Left ventricle myocardium inferior (tissue), 1 donor: Measurements from ENCODE around the gene HSH2D. TPM values are rescaled to one million over a fixed set of nuclear protein-coding genes. Genes with fewer than 3 reads are reported as not detected.

Experiments
- DNase-seq: peaks from one replicate; pipeline ENCODE4 v3.0.0-alpha.2; 2020
- H3K27ac ChIP-seq: fragments of 200-600 bp; replicated peaks from 2 replicates; pipeline ENCODE4 v1.8.0; 2021
- H3K27me3 ChIP-seq: fragments of 200-600 bp; 2 replicates; pipeline ENCODE4 v1.8.0; 2021; ENCODE audit warnings: low read depth
- H3K36me3 ChIP-seq: fragments of 200-600 bp; 2 replicates; pipeline ENCODE4 v1.8.0; 2021
- H3K4me1 ChIP-seq: fragments of 200-600 bp; 2 replicates; pipeline ENCODE4 v1.8.0; 2021
- H3K4me3 ChIP-seq: fragments of 200-600 bp; 2 replicates; pipeline ENCODE4 v1.8.0; 2021; ENCODE audit warnings: mild to moderate bottlenecking, moderate library complexity
- H3K9me3 ChIP-seq: fragments of 200-600 bp; replicated peaks from 2 replicates; pipeline ENCODE4 v1.8.0; 2021
- CTCF ChIP-seq: fragments of 200-600 bp; IDR thresholded peaks from 2 replicates; pipeline ENCODE4 v1.8.0; 2021; ENCODE audit warnings: antibody characterized with exemption, mild to moderate bottlenecking, borderline replicate concordance
- intact Hi-C: fragments of 100-400 bp; cut with micrococcal nuclease; formaldehyde crosslinking; loops from one replicate; pipeline ENCODE4 v1.11.0; 2022
- total RNA-seq: library from RNA; stranded (reverse); fragmentation: NEBNext Ultra II Directional; extraction: Animal tissue kit (Norgen Biotek cat#: 25700); gene quantifications from one replicate; pipeline ENCODE4 v1.2.1, GENCODE V29; 2021
- donor health status: DM: no; HTN: yes; CAD: no; lungs with severe emphysema.

HSH2D gene
- total RNA-seq, 1 donor from 2014 or later = 0.16 TPM

GRCh38 chr19:16190736-16191135 lies 47.3 kb downstream of the HSH2D start:
- Histone ChIP-seq H3K27me3 (no peaks in the 10 kb centered on the region), H3K4me3 (no peak overlapping the region), H3K36me3 (peaks cover 57% of the 10 kb centered on the region), H3K27ac (no peak overlapping the region), H3K9me3 (no peaks in the 10 kb centered on the region), H3K4me1 (peaks cover 37% of the 10 kb centered on the region)
- TF ChIP-seq CTCF = no peak
- intact Hi-C loops = no loop called here
- no peak for DNase-seq

- intact Hi-C loops = no loop called here
- DNase-seq = no peak
Measured at GRCh38 chr19:16191216-16191908, 47.9 kb downstream of the HSH2D start.

GRCh38 chr19:16193466-16193865 lies 50.0 kb downstream of the HSH2D start:
- no peak overlapping the region for H3K4me3 ChIP-seq
- peaks cover 46% of the 10 kb centered on the region for H3K36me3 ChIP-seq
- intact Hi-C loops = no loop called here
- no peaks in the 10 kb centered on the region for H3K9me3 ChIP-seq
- peaks cover 28% of the 10 kb centered on the region for H3K4me1 ChIP-seq
- DNase-seq = no peak
- H3K27ac ChIP-seq = no peak overlapping the region
- TF ChIP-seq CTCF = no peak
- no peaks in the 10 kb centered on the region for H3K27me3 ChIP-seq

More at GRCh38 chr19:16191216-16191908, 47.9 kb downstream of the HSH2D start:
- Histone ChIP-seq H3K9me3 (no peaks in the 10 kb centered on the region), H3K27ac (no peak overlapping the region), H3K36me3 (peaks cover 57% of the 10 kb centered on the region), H3K4me3 (no peak overlapping the region), H3K4me1 (peaks cover 31% of the 10 kb centered on the region), H3K27me3 (no peaks in the 10 kb centered on the region)
- TF ChIP-seq CTCF = no peak

GRCh38 chr19:16197188-16197621 lies 53.7 kb downstream of the HSH2D start:
- peaks cover 37% of the 10 kb centered on the region for H3K4me1 ChIP-seq
- H3K9me3 ChIP-seq = no peaks in the 10 kb centered on the region
- no peak for DNase-seq
- H3K27me3 ChIP-seq = no peaks in the 10 kb centered on the region
- intact Hi-C loops = no loop called here
- H3K27ac ChIP-seq = peak overlapping the region; percentile 92
- H3K36me3 ChIP-seq = peaks cover 24% of the 10 kb centered on the region
- H3K4me3 ChIP-seq = peak overlapping the region; percentile 97
- no peak for TF ChIP-seq CTCF

DNA sequence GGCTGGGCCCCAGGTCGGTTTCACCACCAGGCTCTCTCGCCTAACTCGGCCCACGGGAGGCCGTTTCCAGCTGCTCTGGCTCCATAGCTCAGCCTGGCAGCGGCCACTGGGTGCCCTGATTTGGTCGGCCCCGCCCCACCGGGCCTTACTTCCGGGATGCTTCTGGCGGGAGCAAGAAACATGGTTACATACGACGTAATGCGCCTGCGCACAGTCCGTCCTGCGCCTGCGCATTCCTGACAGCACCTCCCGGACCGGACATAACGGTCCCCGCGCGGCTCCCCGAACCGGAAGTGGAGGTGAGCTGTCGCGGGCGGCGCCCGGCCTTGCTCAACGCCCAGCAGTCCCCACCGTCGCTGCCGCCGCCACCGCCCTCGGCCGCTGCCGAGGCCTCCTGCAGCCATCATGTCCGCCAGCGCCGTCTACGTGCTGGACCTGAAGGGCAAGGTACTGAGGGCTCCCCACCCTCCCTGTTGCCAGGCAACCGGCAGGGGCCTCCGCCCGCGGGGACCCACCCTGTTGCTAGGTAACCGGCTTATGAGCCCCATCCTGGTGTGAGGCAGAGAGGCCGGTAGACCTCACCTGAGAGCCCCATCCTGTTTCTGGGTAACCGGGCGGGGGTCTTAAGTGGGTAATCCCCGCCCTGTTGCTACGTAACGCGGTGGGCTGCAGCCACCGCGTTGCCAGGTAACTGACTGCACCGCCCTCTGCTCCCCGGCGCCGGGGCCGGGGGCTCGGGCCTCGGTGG lies 54.3 kb downstream of the HSH2D start, which contains the start of gene AP1M1:
Gene AP1M1 (plus strand): TSS at position 290 of the 748 bp plus-strand sequence. CDS start 116 bp downstream, at position 406.
- peak within 1 kb of the TSS; percentile 92 for H3K27ac ChIP-seq
- no peak for TF ChIP-seq CTCF
- no peaks in the 10 kb centered on the region for H3K9me3 ChIP-seq
- DNase-seq = peak; percentile 99
- peak within 1 kb of the TSS; percentile 97 for H3K4me3 ChIP-seq
- H3K4me1 ChIP-seq = peaks cover 37% of the 10 kb centered on the region
- intact Hi-C loops = no loop called here
- H3K36me3 ChIP-seq = peaks cover 25% of the 10 kb centered on the region
- no peaks in the 10 kb centered on the region for H3K27me3 ChIP-seq
